Stimulated activated CD4-positive, alpha-beta T cell treated with anti-CD3 and anti-CD28 coated beads, Interleukin-15, amount 100 ng/mL, for 24 hours (primary cell): Measurements from ENCODE around the gene RNLS.
"Not testable (repeated sequence)": the region's sequence is repeated elsewhere in the genome, so short reads cannot be mapped to it uniquely, and the experiment has no call there.

Experiments used
- DNase-seq: peaks from one replicate; pipeline ENCODE4 v3.0.0-alpha.2; 2020

The RNLS gene

GRCh38 chr10:88515235-88515634 is 67.9 kb downstream of the RNLS start:
- no peak for DNase-seq

DNA sequence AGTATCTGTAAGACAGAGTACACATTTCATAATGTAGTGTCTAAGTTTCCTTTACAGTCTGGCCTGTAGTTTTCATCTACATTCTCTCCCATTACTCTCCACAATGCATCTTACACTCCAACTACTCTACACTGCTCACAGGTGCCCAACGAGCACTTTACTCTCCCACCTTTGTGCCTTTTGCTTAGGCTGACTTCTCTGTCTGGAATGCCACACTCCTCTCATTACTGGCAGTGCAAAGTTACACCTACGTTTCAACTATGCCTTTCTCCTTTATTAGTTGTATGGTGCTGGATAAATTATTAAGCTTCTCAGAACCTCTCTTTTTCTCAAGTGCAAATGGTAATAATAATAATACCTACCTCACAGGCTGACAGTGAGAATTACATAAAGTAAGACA is 70.5 kb downstream of the RNLS start:
- DNase-seq = no peak

DNA sequence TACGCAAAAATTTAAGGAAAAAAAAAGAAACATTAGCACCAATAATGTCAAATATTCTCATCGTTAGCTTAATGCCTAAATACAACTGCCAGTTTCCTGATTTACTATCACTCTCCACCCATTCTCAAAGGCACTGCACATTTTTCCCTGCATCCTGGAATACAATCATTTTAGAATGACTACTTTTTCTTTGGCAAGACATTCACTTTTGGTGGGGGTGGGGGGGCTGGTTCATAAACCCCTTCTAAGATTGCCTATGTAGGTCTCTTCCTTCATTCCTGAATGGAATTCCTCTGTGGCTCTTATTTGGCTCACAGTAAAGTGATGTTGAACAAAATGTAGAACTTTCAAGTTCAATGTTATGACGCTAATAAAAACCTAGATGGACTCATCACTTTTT is 74.3 kb downstream of the RNLS start:
- DNase-seq = no peak

- DNase-seq = no peak
Observed at GRCh38 chr10:88507826-88508453, 75.2 kb downstream of the RNLS start.

- DNase-seq = no peak
Observed at GRCh38 chr10:88507404-88507803, 75.7 kb downstream of the RNLS start.

GRCh38 chr10:88505680-88506215 is 77.4 kb downstream of the RNLS start:
- no peak for DNase-seq

DNA sequence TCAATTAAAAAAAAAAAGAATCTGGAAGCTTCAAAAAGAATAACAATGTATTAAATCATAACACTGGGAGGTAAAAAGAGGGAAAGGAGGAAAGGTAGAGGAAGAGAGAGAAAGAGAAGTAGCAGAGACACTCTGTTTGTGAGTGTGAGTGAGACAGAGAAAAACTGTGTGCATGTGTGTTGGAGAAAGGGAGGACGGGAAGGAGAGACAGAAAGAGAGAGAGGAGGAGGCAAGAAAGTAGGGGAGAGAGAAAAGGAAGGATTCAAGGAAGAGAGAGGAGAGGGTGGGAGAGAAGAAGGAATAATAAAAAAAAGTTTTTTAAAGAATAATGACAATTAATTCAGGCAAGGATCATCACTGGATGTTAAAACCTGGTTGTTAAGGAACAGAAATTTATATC is 77.9 kb downstream of the RNLS start:
- no peak for DNase-seq

DNA sequence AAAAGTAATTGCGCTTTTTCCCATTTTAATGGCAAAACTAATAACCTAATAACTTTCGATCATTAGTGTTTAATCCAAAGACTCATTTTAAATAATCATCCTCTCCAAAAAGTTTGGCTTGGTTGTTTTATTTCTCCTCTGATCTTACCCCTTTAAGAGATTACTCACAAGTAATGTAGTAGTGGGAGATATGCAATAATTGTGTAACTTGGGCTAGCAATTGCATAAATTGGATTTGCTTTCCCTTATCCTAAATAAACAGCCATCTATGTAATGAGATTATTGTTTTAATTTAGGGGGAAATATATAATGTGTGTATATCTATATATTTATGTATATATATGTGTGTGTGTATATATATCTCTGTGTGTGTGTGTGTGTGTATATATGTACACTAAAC is 82.5 kb downstream of the RNLS start:
- DNase-seq = no peak

DNA sequence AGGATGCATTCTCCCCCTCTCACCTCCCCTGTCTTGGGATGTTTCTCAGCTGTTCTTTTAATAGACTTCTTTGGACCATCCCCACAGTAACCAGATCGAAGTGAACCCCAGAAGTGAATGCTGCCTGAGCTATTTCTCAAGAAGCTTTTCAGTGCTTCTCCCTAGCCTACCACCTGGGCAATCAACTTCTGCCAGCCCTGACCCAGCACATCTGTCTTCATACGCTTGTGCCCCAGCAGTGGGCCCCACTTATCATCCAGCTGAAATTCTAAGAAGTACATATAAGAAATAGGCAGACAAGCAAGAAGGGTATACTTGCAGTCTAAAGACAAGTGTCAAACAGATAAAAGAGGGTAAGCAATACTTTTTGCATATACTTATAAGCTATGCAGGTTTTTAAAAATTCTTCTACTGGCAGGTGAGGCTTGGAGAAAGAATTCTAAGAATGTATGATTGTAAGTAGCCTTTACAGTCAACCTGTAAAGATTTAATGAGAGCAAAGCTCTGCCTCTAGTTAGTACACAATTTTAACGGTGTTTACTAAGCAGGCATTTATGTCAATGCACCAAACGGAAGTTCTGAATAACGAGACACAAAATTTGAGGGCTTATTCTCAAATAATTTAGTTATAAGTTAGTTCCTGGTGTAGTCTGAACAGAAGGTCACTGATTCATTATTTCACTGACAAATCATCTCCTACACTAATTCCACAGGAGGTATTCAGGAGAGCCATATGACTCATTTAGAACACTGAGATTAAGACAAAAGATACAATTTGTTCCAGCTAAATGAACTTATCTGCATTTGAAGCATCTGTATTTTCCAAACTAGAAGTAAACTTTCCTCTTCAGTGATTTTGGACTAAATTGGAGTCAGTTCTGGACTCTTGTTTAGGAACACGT is 83.3 kb downstream of the RNLS start:
- no peak for DNase-seq

DNA sequence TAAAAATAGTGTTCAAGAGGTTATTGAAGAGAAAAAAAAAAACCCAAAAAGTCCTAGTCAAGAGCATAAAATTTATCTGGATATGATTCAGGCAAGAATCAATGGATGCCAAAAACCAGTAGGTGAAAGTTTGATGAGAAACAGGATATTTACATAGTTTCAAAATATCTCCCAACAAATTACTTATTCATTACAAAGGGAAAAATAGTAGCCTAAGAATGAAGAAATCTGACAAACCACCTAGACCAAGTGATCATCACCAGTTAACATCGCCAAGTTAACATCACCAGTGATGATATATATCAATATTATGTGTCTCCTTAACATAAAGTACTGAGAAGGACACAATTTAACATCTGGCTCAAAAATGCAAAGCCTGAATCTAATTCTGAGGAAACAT is 85.2 kb downstream of the RNLS start:
- no peak for DNase-seq

- DNase-seq = no peak
Observed at GRCh38 chr10:88494537-88494936, 88.6 kb downstream of the RNLS start.

DNA sequence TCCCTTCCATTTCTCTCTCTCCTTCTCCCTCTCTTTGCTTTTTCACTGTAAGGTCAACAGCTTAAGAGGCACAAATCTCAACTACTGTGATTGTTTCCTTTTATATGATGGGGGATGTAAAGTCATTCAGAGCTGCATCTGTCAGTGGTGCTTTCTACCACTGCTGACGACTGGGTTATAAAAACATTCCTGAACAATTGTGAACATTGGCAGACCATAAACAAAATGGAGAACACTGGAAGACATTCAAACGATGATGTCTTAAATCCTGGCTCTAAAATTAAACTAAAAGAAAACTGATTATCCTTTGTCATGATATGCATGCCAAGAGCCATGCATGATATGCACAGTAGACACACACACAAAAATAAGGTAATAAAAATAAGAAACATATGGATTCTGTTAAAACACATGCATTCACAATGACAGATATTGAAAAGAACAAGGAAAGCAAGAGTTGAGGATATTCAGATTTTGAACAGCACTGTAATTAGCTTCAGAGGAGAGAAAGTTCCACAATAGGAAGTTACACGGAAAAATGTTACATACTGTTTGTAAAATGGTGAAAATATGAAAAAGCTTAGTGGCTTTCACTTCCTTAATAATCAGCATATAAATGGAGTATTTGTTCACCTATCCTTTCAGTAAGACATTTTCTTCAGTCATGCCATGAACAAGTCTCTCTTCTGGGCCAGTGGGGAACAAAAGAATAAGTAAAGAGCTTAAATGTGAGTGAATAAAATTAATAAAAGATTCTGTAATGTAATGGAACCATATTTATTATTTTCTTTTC is 89.2 kb downstream of the RNLS start:
- DNase-seq = no peak

DNA sequence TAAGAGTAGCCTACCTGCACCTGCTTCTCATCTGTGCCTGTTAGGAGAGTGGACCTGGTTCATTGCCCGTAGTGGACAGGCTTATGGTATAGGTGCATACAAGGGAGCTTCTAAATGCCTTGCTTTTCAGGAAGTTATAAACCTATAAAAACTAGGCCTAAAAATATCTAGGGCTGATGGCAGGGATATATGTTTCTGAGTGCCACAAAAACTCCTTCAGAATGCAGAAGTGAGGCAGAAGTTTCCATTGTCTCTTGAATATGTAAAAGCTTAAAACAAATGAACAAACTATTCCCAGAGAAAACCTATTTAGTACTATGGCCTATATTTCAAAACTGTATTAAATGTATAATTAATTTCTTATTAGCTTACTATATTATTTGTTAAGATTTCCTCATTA is 91.8 kb downstream of the RNLS start:
- DNase-seq = no peak

- no peak for DNase-seq
Observed at GRCh38 chr10:88490231-88490980, 92.7 kb downstream of the RNLS start.

DNA sequence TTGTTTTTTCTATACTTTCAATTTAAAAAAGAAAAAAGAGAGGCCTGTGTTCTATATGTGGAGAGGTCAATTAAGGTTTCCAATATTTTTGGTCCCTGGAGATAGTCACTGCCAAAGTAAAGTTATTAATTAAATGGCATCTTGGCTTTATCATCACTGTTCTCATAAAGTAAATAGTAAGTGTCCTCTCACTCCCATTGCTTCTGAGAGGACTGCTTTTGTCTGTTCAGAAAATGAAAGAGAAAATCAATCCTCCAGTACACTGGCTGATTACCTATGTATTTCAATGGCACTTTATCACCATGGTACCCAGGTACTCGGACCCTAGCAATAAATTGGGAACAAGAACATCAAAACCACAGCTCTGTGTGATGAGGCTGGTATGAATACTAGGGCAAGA is 94.0 kb downstream of the RNLS start:
- DNase-seq = no peak

DNA sequence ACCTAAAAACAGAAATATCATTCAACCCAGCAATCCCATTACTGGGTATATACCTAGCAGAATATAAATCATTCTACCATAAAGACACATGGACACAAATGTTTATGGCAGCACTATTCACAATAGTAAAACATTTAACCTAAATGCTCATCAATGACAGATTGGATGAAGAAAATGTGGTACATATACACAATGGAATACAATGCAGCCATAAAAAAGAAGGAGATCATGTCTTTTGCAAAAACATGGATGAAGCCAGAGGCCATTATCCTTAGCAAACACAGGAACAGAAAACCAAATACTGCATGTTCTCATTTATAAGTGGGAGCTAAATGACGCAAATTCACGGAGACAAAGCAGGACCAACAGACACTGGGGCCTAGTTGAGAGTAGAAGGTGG is 96.3 kb downstream of the RNLS start:
- DNase-seq = not testable (repeated sequence)

- no peak for DNase-seq
Observed at GRCh38 chr10:88482220-88482619, 100.9 kb downstream of the RNLS start.

GRCh38 chr10:88478256-88478655 is 104.9 kb downstream of the RNLS start:
- DNase-seq = no peak

DNA sequence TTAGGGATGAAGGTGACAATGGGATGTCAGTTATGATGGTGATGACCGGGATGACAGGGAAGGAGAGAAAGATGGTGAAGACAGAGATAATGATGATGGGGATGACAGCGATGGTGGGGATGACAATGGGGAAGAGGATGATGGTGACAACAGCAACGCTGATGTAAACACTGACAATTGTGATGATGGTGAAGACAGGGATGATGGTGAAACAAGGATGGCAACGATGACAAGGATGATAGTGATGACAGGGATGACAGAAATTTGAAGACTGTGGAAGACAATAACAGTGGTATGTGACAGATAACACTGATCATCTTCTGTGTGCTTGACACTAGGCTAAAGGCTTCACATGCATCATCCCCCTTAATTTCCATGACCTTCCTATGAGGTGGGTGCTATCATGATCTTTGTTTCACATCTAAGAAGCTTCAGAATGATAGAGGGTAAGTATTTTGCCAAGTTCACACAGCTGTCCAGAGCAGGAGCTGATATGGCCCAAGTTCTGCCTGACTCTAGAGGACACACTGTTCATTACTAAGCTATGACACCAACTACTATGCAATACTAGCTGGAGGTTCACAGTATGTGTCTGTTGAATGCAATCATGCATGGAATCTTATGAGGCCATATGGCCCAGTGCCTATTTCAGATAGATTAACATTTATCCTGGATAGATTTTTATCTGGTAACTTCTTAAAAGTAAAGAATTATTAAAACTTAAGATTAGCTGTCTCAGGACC is 105.6 kb downstream of the RNLS start:
- DNase-seq = no peak

DNA sequence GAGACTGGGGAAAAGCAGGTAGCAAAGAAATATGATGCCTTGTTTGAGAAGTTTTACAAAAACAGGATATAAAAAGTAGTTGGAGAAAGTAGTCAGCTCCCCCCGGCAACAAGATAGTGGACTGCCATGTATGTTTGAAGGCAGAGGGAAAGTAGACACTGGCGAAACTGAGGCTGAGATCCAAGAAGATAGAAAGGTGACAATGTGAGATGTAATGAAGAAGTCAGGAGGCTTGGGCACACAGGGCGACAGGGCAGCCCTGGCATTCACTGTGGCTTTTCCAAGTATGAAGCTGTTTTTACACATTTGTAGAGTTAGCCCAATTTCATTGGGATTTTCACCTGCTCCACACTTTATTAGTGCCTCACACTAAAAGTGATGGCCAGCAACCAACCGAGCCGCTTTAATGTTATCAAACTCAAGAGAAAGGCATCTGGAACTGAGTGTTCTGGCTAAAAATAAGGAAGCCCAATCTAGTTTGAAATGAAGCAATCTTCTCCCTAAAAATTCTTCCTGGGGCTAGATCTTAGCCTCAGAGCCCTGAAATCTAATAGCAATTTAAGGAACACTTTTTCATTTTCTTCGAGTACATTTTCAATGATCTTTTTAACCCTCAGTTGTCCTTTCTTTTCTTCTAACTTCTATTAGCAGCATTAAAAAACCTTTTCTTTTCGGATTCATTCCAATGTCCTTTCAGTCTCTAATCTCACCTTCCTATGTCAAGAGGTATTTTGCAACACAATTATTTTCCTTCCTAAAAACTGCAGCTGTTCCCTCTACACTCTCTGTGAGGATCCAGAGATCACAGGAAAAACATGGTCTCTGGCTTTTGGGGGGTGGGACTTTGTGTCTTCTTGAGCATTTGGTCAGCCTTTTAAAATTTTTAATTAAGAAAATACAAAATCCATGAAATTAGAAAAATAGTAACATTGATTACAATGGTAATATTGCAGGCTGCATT is 108.0 kb downstream of the RNLS start:
- DNase-seq = no peak
